Common myeloid progenitor, CD34-positive (primary cell): ENCODE measurements around the gene SMC6.

Source experiments
- CTCF ChIA-PET: fragments of 350-600 bp; sonication (Branson Sonifier 250); formaldehyde crosslinking; loops from one replicate; lab custom pipeline; 2021; ENCODE audit warnings: antibody characterized with exemption; lab: Charles Lee
- POLR2A ChIA-PET: fragments of 350-600 bp; sonication (Branson Sonifier 250); formaldehyde crosslinking; loops from one replicate; lab custom pipeline; 2021; ENCODE audit warnings: antibody characterized with exemption; lab: Charles Lee
- DNase-seq, 3 donors: peaks; one replicate each; pipeline versions ENCODE4 v3.0.0 to v3.0.0-alpha.2; 2013
- H3K27ac ChIP-seq, 2 experiments: 1 replicate in 1 of 2; 2 replicates in 1 of 2; pipeline ENCODE4 v1.7.0; 2013; ENCODE audit warnings: inconsistent platforms in 2 of 2, low read length in 2 of 2, mild to moderate bottlenecking in 2 of 2, low read depth in 1 of 2, moderate library complexity in 1 of 2; ENCODE audit not compliant: severe bottlenecking in 2 of 2, insufficient read depth in 1 of 2, poor library complexity in 1 of 2
- H3K27me3 ChIP-seq, 5 experiments: replicated peaks in 2 of 5; 1 replicate in 3 of 5; 2 replicates in 2 of 5; pipeline versions ENCODE4 v1.6.1 to v1.7.0; 2013; ENCODE audit warnings: low read length in 4 of 5, mild to moderate bottlenecking in 2 of 5, moderate library complexity in 2 of 5, inconsistent platforms in 1 of 5; ENCODE audit not compliant: insufficient read depth in 5 of 5, control insufficient read depth in 4 of 5
- H3K36me3 ChIP-seq, 4 experiments: 1 replicate in 2 of 4; 2 replicates in 2 of 4; pipeline versions ENCODE4 v1.6.1 to v1.7.0; 2013; ENCODE audit warnings: low read length in 3 of 4, control low read depth in 1 of 4, mild to moderate bottlenecking in 1 of 4; ENCODE audit not compliant: control insufficient read depth in 4 of 4, insufficient read depth in 4 of 4
- H3K4me1 ChIP-seq, 4 experiments: 1 replicate in 3 of 4; 2 replicates in 1 of 4; pipeline versions ENCODE4 v1.6.1 to v1.7.1; 2013; ENCODE audit warnings: low read length in 3 of 4, mild to moderate bottlenecking in 3 of 4, control low read depth in 1 of 4, inconsistent platforms in 1 of 4, moderate library complexity in 1 of 4; ENCODE audit not compliant: control insufficient read depth in 4 of 4, insufficient read depth in 4 of 4; ENCODE audit errors: control extremely low read depth in 1 of 4
- H3K4me3 ChIP-seq, 7 experiments: 1 replicate in 4 of 7; 2 replicates in 3 of 7; pipeline versions ENCODE4 v1.5.1 to v1.7.0; 2013; ENCODE audit warnings: mild to moderate bottlenecking in 7 of 7, low read length in 6 of 7, moderate library complexity in 6 of 7, inconsistent platforms in 2 of 7, low read depth in 2 of 7, control low read depth in 1 of 7; ENCODE audit not compliant: insufficient read depth in 4 of 7, control insufficient read depth in 1 of 7; ENCODE audit errors: extremely low read depth in 1 of 7
- H3K9me3 ChIP-seq, 5 experiments: 1 replicate in 4 of 5; 2 replicates in 1 of 5; pipeline versions ENCODE4 v1.6.1 to v1.7.1; 2013; ENCODE audit warnings: low read length in 4 of 5, mild to moderate bottlenecking in 2 of 5, inconsistent platforms in 1 of 5, low read depth in 1 of 5, moderate library complexity in 1 of 5; ENCODE audit not compliant: control insufficient read depth in 4 of 5, insufficient read depth in 2 of 5; ENCODE audit errors: control extremely low read depth in 1 of 5
- WGBS: methylation state at CpG from one replicate; pipeline ENCODE4 v1.1.5; 2013; ENCODE audit not compliant: insufficient coverage; 5-methylcytosine and 5-hydroxymethylcytosine counted together

Gene SMC6

GRCh38 chr2:17672583-17673317 is 80.9 kb downstream of the SMC6 start:
- Histone ChIP-seq H3K4me3 (no peak overlapping the region), H3K27ac (no peak overlapping the region), H3K4me1 (no peaks in the 10 kb centered on the region), H3K9me3 (no peaks in the 10 kb centered on the region), H3K27me3 (no peaks in the 10 kb centered on the region), H3K36me3 (peaks cover 2 to 28% (median 6%) of the 10 kb centered on the region in 4 experiments)
- DNase-seq = no peak
- ChIA-PET CTCF (interaction anchor here (0.7 to 1.9 kb wide), 8 partner anchors 8 to 1020 kb away, joined by 3 to 6 read pairs (median 4); no protein-coding TSS in a partner anchor), POLR2A (no interaction called here)
- 97% methylated on average over 3 of the region's 7 CpGs for WGBS

GRCh38 chr2:17667898-17668297 is 85.7 kb downstream of the SMC6 start:
- POLR2A ChIA-PET = no interaction called here
- no CpG with 5 or more reads among the region's 1 CpG for WGBS
- CTCF ChIA-PET = interaction anchor here (1.0 to 4.8 kb wide), 4 partner anchors 15 to 894 kb away, joined by 3 to 43 read pairs (median 4); no protein-coding TSS in a partner anchor

DNA sequence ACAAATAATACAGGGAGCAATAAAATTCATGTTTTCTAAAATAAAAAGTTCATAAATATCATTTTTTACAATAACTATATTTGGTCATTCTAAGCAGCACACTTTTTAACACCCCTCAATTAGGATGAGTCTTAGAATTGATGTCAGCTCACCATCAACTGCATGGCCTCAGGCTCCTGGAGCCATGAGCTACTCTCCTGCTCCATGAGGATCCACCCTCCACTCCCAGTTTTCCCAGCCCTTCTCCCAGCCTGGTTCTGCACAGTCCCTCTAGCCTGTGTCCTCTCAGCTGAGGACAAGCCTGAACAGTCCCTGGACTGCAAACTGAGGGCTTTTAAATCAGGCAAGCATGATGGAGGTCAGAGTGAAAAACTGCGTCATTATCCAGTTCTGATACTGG is 89.1 kb downstream of the SMC6 start:
- 100% methylated on average over 1 of the region's 1 CpG for WGBS
- H3K9me3 ChIP-seq = no peaks in the 10 kb centered on the region
- H3K27me3 ChIP-seq = no peaks in the 10 kb centered on the region
- H3K36me3 ChIP-seq = peaks cover 0 to 32% (median 11%) of the 10 kb centered on the region in 4 experiments
- DNase-seq = no peak
- ChIA-PET POLR2A (no interaction called here), CTCF (no interaction called here)
- no peak overlapping the region for H3K4me3 ChIP-seq
- no peaks in the 10 kb centered on the region for H3K4me1 ChIP-seq
- H3K27ac ChIP-seq = no peak overlapping the region

More at GRCh38 chr2:17667898-17668297, 85.7 kb downstream of the SMC6 start:
- Histone ChIP-seq H3K4me1 (no peaks in the 10 kb centered on the region), H3K36me3 (peaks cover 0 to 33% (median 8%) of the 10 kb centered on the region in 4 experiments), H3K4me3 (no peak overlapping the region), H3K27me3 (no peaks in the 10 kb centered on the region), H3K9me3 (no peaks in the 10 kb centered on the region), H3K27ac (no peak overlapping the region)
- no peak for DNase-seq

DNA sequence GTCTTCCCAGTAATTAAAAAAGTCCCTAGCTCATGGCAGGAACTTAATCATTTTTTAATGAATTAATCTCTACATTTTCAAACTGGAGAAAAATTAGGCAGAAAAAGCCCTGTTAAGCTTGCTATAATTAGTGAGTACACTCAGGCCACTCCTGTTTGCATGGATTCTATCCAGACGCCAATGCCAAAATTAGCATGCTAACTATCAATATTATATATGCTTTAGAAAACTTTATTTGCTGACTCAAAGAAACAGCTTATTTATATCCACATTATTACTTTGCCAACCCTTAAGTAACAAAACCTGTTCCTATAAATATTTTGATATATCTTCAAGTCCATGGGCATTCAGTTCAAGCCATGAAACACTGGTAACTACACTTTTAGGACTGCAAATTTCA is 90.9 kb downstream of the SMC6 start:
- Histone ChIP-seq H3K27ac (no peak overlapping the region), H3K36me3 (peaks cover 0 to 23% (median 11%) of the 10 kb centered on the region in 4 experiments), H3K9me3 (no peaks in the 10 kb centered on the region), H3K4me1 (no peaks in the 10 kb centered on the region), H3K4me3 (no peak overlapping the region), H3K27me3 (no peaks in the 10 kb centered on the region)
- ChIA-PET POLR2A (no interaction called here), CTCF (interaction anchor here (1.2 kb wide), 1 partner anchor 11 kb away, joined by 3 read pairs; no protein-coding TSS in a partner anchor)
- no peak for DNase-seq
- WGBS = no CpG with 5 or more reads among the region's 1 CpG

DNA sequence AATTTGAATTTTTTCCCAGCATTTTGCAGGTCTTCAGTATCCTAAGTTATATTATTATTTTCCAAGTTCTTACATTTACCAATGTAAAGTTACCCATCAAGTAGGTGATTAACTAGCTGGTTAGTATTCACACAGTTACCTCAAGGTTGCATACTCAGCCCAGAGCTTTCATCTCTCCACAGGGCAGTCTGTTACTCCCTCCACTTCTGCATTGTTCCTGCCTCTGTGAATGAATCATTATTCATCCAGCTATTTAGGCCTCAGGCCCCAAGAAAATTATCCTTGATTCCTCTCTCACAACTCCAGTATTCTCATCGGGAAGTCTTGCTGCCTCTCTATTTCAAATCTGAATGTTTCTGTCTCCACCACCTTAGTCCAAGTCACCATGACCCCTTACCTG is 92.2 kb downstream of the SMC6 start:
- peaks cover 0 to 19% (median 9%) of the 10 kb centered on the region in 4 experiments for H3K36me3 ChIP-seq
- CTCF ChIA-PET = interaction anchor here (1.1 to 2.2 kb wide), 3 partner anchors 9 to 16 kb away, joined by 3 to 5 read pairs (median 4); no protein-coding TSS in a partner anchor
- H3K27me3 ChIP-seq = no peaks in the 10 kb centered on the region
- H3K27ac ChIP-seq = no peak overlapping the region
- H3K9me3 ChIP-seq = no peaks in the 10 kb centered on the region
- POLR2A ChIA-PET = no interaction called here
- 100% methylated on average over 1 of the region's 1 CpG for WGBS
- no peak for DNase-seq
- no peak overlapping the region for H3K4me3 ChIP-seq
- H3K4me1 ChIP-seq = no peaks in the 10 kb centered on the region

DNA sequence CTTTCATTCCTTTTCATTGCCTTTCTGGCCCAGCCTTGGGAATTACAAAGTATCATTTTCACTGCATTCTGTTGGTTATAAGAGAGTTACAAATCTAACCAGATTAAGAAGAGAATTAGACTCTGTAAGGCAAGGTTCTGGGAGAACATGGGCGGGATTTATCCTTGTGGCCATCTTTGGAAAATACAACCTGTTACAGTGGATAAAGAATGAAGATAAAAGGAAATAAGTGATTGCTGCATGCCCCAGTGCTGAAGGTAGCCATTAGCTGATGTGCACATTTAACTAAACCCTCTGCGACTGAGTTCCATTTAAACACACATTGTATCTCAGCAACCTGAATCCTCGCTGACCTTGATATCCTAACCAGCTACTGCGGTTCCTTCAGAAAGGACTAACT is 93.4 kb downstream of the SMC6 start:
- no peak for DNase-seq
- whole genome bisulfite sequencing = 100% methylated on average over 3 of the region's 4 CpGs
- peaks cover 0 to 12% (median 8%) of the 10 kb centered on the region in 4 experiments for H3K36me3 ChIP-seq
- H3K27ac ChIP-seq = no peak overlapping the region
- H3K4me3 ChIP-seq = no peak overlapping the region
- H3K4me1 ChIP-seq = no peaks in the 10 kb centered on the region
- H3K27me3 ChIP-seq = no peaks in the 10 kb centered on the region
- CTCF ChIA-PET = interaction anchor here (1.0 to 2.2 kb wide), 3 partner anchors 9 to 16 kb away, joined by 3 to 4 read pairs (median 3); no protein-coding TSS in a partner anchor
- H3K9me3 ChIP-seq = no peaks in the 10 kb centered on the region
- POLR2A ChIA-PET = no interaction called here

- Histone ChIP-seq H3K27ac (no peak overlapping the region), H3K36me3 (peaks cover 0 to 6% (median 3%) of the 10 kb centered on the region in 4 experiments), H3K4me3 (no peak overlapping the region), H3K9me3 (no peaks in the 10 kb centered on the region), H3K4me1 (no peaks in the 10 kb centered on the region), H3K27me3 (no peaks in the 10 kb centered on the region)
- 100% methylated on average over 3 of the region's 6 CpGs for WGBS
- no peak for DNase-seq
- ChIA-PET POLR2A (no interaction called here), CTCF (interaction anchor here (1.3 kb wide), 2 partner anchors 12 to 13 kb away, joined by 4 read pairs; no protein-coding TSS in a partner anchor)
These were observed 95.3 kb downstream of the SMC6 start for GRCh38 chr2:17658251-17658843.
